ENCODE results near the gene SDK2.

GRCh38 chr17:73430165-73430680 lies 214.0 kb downstream of the SDK2 start:
- TF ChIP-seq CTCF (IDR thresholded peaks at IDR 0.05) (no peak), EP300 (IDR thresholded peaks at IDR 0.05) (no peak), POLR2AphosphoS5 (IDR thresholded peaks at IDR 0.05) (no peak), POLR2A (IDR thresholded peaks at IDR 0.05) (no peak)
